NCI-H446 (cell line): ENCODE data around the gene KLF15.

Experiments
- DNase-seq, 2 experiments: peaks; one replicate each; lab custom pipeline; 2025; lab: John Stamatoyannopoulos, UW

Gene KLF15

GRCh38 chr3:126320517-126321293 is 36.5 kb downstream of the KLF15 start:
- no peak for DNase-seq

- no peak for DNase-seq
Observed at GRCh38 chr3:126319701-126320295, 37.4 kb downstream of the KLF15 start.

- DNase-seq, result no peak
Observed at GRCh38 chr3:126317029-126317996, 39.9 kb downstream of the KLF15 start.

- DNase-seq, result no peak
Observed at GRCh38 chr3:126316501-126316939, 40.7 kb downstream of the KLF15 start.

GRCh38 chr3:126316031-126316461 is 41.2 kb downstream of the KLF15 start:
- DNase-seq, result no peak

- no peak for DNase-seq
Observed at GRCh38 chr3:126314790-126315658, 42.2 kb downstream of the KLF15 start.

GRCh38 chr3:126314305-126314789 is 42.9 kb downstream of the KLF15 start:
- DNase-seq, result no peak

GRCh38 chr3:126313580-126314304 is 43.5 kb downstream of the KLF15 start:
- peak in 1 of 2 experiments; percentile 8 for DNase-seq

GRCh38 chr3:126313166-126313565 is 44.0 kb downstream of the KLF15 start:
- no peak for DNase-seq

GRCh38 chr3:126312341-126312740 is 44.9 kb downstream of the KLF15 start:
- DNase-seq, result no peak

- no peak for DNase-seq
Observed at GRCh38 chr3:126311338-126311978, 45.8 kb downstream of the KLF15 start.

- DNase-seq, result no peak
Observed at GRCh38 chr3:126310816-126311215, 46.4 kb downstream of the KLF15 start.

- no peak for DNase-seq
Observed at GRCh38 chr3:126309861-126310655, 47.1 kb downstream of the KLF15 start.

- no peak for DNase-seq
Observed at GRCh38 chr3:126309165-126309564, 48.0 kb downstream of the KLF15 start.

- DNase-seq, result no peak
Observed at GRCh38 chr3:126308394-126309125, 48.6 kb downstream of the KLF15 start.

GRCh38 chr3:126307591-126308393 is 49.4 kb downstream of the KLF15 start:
- no peak for DNase-seq

- no peak for DNase-seq
Observed at GRCh38 chr3:126306888-126307482, 50.2 kb downstream of the KLF15 start.
